Dendritic cell treated with granulocyte-macrophage colony-stimulating factor and Interleukin-4, amounts not matched to agents 40 ng/mL and 50 ng/mL, for 4 days (primary cell): Measurements from ENCODE around the gene LARP4B.
"Not testable (repeated sequence)": the region's sequence is repeated elsewhere in the genome, so short reads cannot be mapped to it uniquely, and the experiment has no call there.

Source experiments
- H3K27ac Mint-ChIP-seq: one replicate; pipeline ENCODE4 v1.8.0; 2022; ENCODE audit warnings: mild to moderate bottlenecking, mixed read lengths
- H3K27me3 Mint-ChIP-seq: one replicate; pipeline ENCODE4 v1.8.0; 2022; ENCODE audit warnings: mild to moderate bottlenecking, mixed read lengths
- H3K36me3 Mint-ChIP-seq: one replicate; pipeline ENCODE4 v1.8.0; 2022; ENCODE audit warnings: low read depth, mixed read lengths
- H3K4me1 Mint-ChIP-seq: one replicate; pipeline ENCODE4 v1.8.0; 2022; ENCODE audit warnings: low read depth, mixed read lengths
- H3K4me3 Mint-ChIP-seq: one replicate; pipeline ENCODE4 v1.8.0; 2022; ENCODE audit warnings: mild to moderate bottlenecking, moderate library complexity, mixed read lengths
- H3K9me3 Mint-ChIP-seq: one replicate; pipeline ENCODE4 v1.8.0; 2022; ENCODE audit warnings: mixed read lengths
- intact Hi-C: fragments of 100-400 bp; cut with micrococcal nuclease; formaldehyde crosslinking; loops from one replicate; pipeline ENCODE4 v1.15.0; 2022

LARP4B gene

GRCh38 chr10:947881-948280, 16.4 kb upstream of the LARP4B start:
- no peaks in the 10 kb centered on the region for H3K9me3 Mint-ChIP-seq
- H3K36me3 Mint-ChIP-seq, result no peaks in the 10 kb centered on the region
- intact Hi-C loops, result no loop called here
- H3K4me1 Mint-ChIP-seq, result peaks cover 21% of the 10 kb centered on the region
- no peak overlapping the region for H3K4me3 Mint-ChIP-seq
- H3K27me3 Mint-ChIP-seq, result peaks cover 4% of the 10 kb centered on the region
- no peak overlapping the region for H3K27ac Mint-ChIP-seq

GRCh38 chr10:947051-947450, 15.5 kb upstream of the LARP4B start:
- Mint-ChIP-seq H3K9me3 (no peaks in the 10 kb centered on the region), H3K4me3 (no peak overlapping the region), H3K36me3 (no peaks in the 10 kb centered on the region), H3K27ac (peak overlapping the region; percentile 91), H3K27me3 (peaks cover 4% of the 10 kb centered on the region), H3K4me1 (peaks cover 21% of the 10 kb centered on the region)
- intact Hi-C loops, result no loop called here

GRCh38 chr10:945778-946177, 14.3 kb upstream of the LARP4B start:
- H3K9me3 Mint-ChIP-seq, result no peaks in the 10 kb centered on the region
- H3K4me3 Mint-ChIP-seq, result no peak overlapping the region
- peaks cover 21% of the 10 kb centered on the region for H3K4me1 Mint-ChIP-seq
- H3K27ac Mint-ChIP-seq, result peak overlapping the region; percentile 91
- peaks cover 3% of the 10 kb centered on the region for H3K27me3 Mint-ChIP-seq
- intact Hi-C loops, result no loop called here
- no peaks in the 10 kb centered on the region for H3K36me3 Mint-ChIP-seq

GRCh38 chr10:944034-944831, 12.7 kb upstream of the LARP4B start:
- Mint-ChIP-seq H3K4me1 (peaks cover 21% of the 10 kb centered on the region), H3K4me3 (peak overlapping the region; percentile 66), H3K36me3 (no peaks in the 10 kb centered on the region), H3K27ac (peak overlapping the region; percentile 91), H3K9me3 (no peaks in the 10 kb centered on the region), H3K27me3 (no peaks in the 10 kb centered on the region)
- intact Hi-C loops, result no loop called here

- H3K4me3 Mint-ChIP-seq, result peak overlapping the region; percentile 17
- no peaks in the 10 kb centered on the region for H3K27me3 Mint-ChIP-seq
- H3K27ac Mint-ChIP-seq, result peak overlapping the region; percentile 91
- H3K9me3 Mint-ChIP-seq, result no peaks in the 10 kb centered on the region
- no peaks in the 10 kb centered on the region for H3K36me3 Mint-ChIP-seq
- intact Hi-C loops, result no loop called here
- H3K4me1 Mint-ChIP-seq, result peaks cover 21% of the 10 kb centered on the region
These were observed 12.0 kb upstream of the LARP4B start for GRCh38 chr10:943334-944033.

GRCh38 chr10:938941-939678, 7.6 kb upstream of the LARP4B start:
- H3K4me3 Mint-ChIP-seq, result no peak overlapping the region
- H3K9me3 Mint-ChIP-seq, result no peaks in the 10 kb centered on the region
- H3K27ac Mint-ChIP-seq, result no peak overlapping the region
- H3K27me3 Mint-ChIP-seq, result no peaks in the 10 kb centered on the region
- peaks cover 20% of the 10 kb centered on the region for H3K4me1 Mint-ChIP-seq
- H3K36me3 Mint-ChIP-seq, result no peaks in the 10 kb centered on the region
- intact Hi-C loops, result no loop called here

GRCh38 chr10:934746-935406, 3.4 kb upstream of the LARP4B start:
- Mint-ChIP-seq H3K27ac (peak overlapping the region; percentile 40), H3K27me3 (no peaks in the 10 kb centered on the region), H3K9me3 (no peaks in the 10 kb centered on the region), H3K4me1 (peaks cover 22% of the 10 kb centered on the region), H3K36me3 (peaks cover 10% of the 10 kb centered on the region), H3K4me3 (no peak overlapping the region)
- intact Hi-C loops, result no loop called here

- peaks cover 11% of the 10 kb centered on the region for H3K36me3 Mint-ChIP-seq
- H3K27ac Mint-ChIP-seq, H3K9me3 Mint-ChIP-seq, H3K4me3 Mint-ChIP-seq, intact Hi-C loops, H3K27me3 Mint-ChIP-seq: not testable (repeated sequence)
- peaks cover 29% of the 10 kb centered on the region for H3K4me1 Mint-ChIP-seq
These were observed 2.7 kb upstream of the LARP4B start for GRCh38 chr10:934165-934564.

GRCh38 chr10:932589-932988, 1.1 kb upstream of the LARP4B start:
- Mint-ChIP-seq H3K4me3 (peak overlapping the region; percentile 61), H3K4me1 (peaks cover 41% of the 10 kb centered on the region), H3K27ac (peak overlapping the region; percentile 83), H3K9me3 (no peaks in the 10 kb centered on the region), H3K27me3 (no peaks in the 10 kb centered on the region), H3K36me3 (peaks cover 17% of the 10 kb centered on the region)
- intact Hi-C loops, result no loop called here

- H3K4me3 Mint-ChIP-seq, result peak overlapping the region; percentile 94
- H3K36me3 Mint-ChIP-seq, result peaks cover 28% of the 10 kb centered on the region
- peak overlapping the region; percentile 87 for H3K27ac Mint-ChIP-seq
- intact Hi-C loops, result loop anchor here (1.0 to 2.0 kb wide), 3 partner anchors 58 to 126 kb away; partner anchors contain the start of genes GTPBP4, IDI1 and WDR37
- H3K9me3 Mint-ChIP-seq, result no peaks in the 10 kb centered on the region
- H3K4me1 Mint-ChIP-seq, result peaks cover 43% of the 10 kb centered on the region
- no peaks in the 10 kb centered on the region for H3K27me3 Mint-ChIP-seq
These were observed 730 bp downstream of the LARP4B start for GRCh38 chr10:930625-931325.

- intact Hi-C loops, result loop anchor here (1.0 to 2.0 kb wide), 3 partner anchors 58 to 127 kb away; partner anchors contain the start of genes GTPBP4, IDI1 and WDR37
- H3K27ac Mint-ChIP-seq, result peak overlapping the region; percentile 87
- H3K4me3 Mint-ChIP-seq, result peak overlapping the region; percentile 94
- no peaks in the 10 kb centered on the region for H3K9me3 Mint-ChIP-seq
- peaks cover 43% of the 10 kb centered on the region for H3K4me1 Mint-ChIP-seq
- no peaks in the 10 kb centered on the region for H3K27me3 Mint-ChIP-seq
- H3K36me3 Mint-ChIP-seq, result peaks cover 28% of the 10 kb centered on the region
These were observed 1.4 kb downstream of the LARP4B start for GRCh38 chr10:929960-930624.

- intact Hi-C loops, result no loop called here
- Mint-ChIP-seq H3K27me3 (no peaks in the 10 kb centered on the region), H3K27ac (no peak overlapping the region), H3K4me1 (peaks cover 56% of the 10 kb centered on the region), H3K36me3 (peaks cover 46% of the 10 kb centered on the region), H3K9me3 (no peaks in the 10 kb centered on the region), H3K4me3 (no peak overlapping the region)
These were observed 4.4 kb downstream of the LARP4B start for GRCh38 chr10:927131-927530.
